ENCODE data around the gene NAT9.

Gene NAT9

GRCh38 chr17:74776990-74777389 lies 845 bp upstream of the NAT9 start:
- DNase-seq = no peak
- Mint-ChIP-seq H3K27ac (peak overlapping the region; percentile 69 to 97), H3K4me3 (peak overlapping the region; percentile 95 to 100), H3K27me3 (no peaks in the 10 kb centered on the region), H3K4me1 (peaks cover 87% of the 10 kb centered on the region), H3K9me3 (no peaks in the 10 kb centered on the region)
- ATAC-seq = no peak

- no peak for DNase-seq
- Mint-ChIP-seq H3K4me1 (peaks cover 83% of the 10 kb centered on the region), H3K27me3 (no peaks in the 10 kb centered on the region), H3K4me3 (peak overlapping the region; percentile 95 to 100), H3K9me3 (no peaks in the 10 kb centered on the region), H3K27ac (peak overlapping the region; percentile 97 to 98)
- no peak for ATAC-seq
These were observed 619 bp downstream of the NAT9 start for GRCh38 chr17:74775409-74776043.

- peak overlapping the region; percentile 63 to 78 for H3K27ac Mint-ChIP-seq
- H3K9me3 Mint-ChIP-seq = no peaks in the 10 kb centered on the region
- ATAC-seq (no peak), DNase-seq (no peak)
- no peaks in the 10 kb centered on the region for H3K27me3 Mint-ChIP-seq
- H3K4me1 Mint-ChIP-seq = peaks cover 83% of the 10 kb centered on the region
- H3K4me3 Mint-ChIP-seq = peak overlapping the region in 1 of 2 donors; percentile 59
These were observed 2.3 kb downstream of the NAT9 start for GRCh38 chr17:74773871-74774286.

GRCh38 chr17:74773414-74773813 lies 2.7 kb downstream of the NAT9 start:
- no peaks in the 10 kb centered on the region for H3K9me3 Mint-ChIP-seq
- no peak for DNase-seq
- H3K27me3 Mint-ChIP-seq = no peaks in the 10 kb centered on the region
- H3K4me1 Mint-ChIP-seq = peaks cover 86% of the 10 kb centered on the region
- no peak for ATAC-seq
- peak overlapping the region; percentile 63 to 78 for H3K27ac Mint-ChIP-seq
- H3K4me3 Mint-ChIP-seq = no peak overlapping the region

GRCh38 chr17:74772053-74772452 lies 4.1 kb downstream of the NAT9 start:
- Mint-ChIP-seq H3K4me3 (no peak overlapping the region), H3K27me3 (no peaks in the 10 kb centered on the region), H3K9me3 (no peaks in the 10 kb centered on the region), H3K4me1 (peaks cover 76% of the 10 kb centered on the region), H3K27ac (peak overlapping the region in 1 of 2 donors; percentile 55)
- DNase-seq (no peak), ATAC-seq (no peak)

- no peak for ATAC-seq
- Mint-ChIP-seq H3K4me1 (peaks cover 70% of the 10 kb centered on the region), H3K27ac (peak overlapping the region in 1 of 2 donors; percentile 20)
These were observed 4.7 kb downstream of the NAT9 start for GRCh38 chr17:74771319-74771914.

GRCh38 chr17:74770498-74771318 lies 5.4 kb downstream of the NAT9 start:
- no peak overlapping the region for H3K4me3 Mint-ChIP-seq
- peak overlapping the region; percentile 74 to 81 for H3K27ac Mint-ChIP-seq
- DNase-seq (peak; percentile 70 to 75), ATAC-seq (peak; percentile 91)
- no peaks in the 10 kb centered on the region for H3K9me3 Mint-ChIP-seq
- no peaks in the 10 kb centered on the region for H3K27me3 Mint-ChIP-seq
- peaks cover 64% of the 10 kb centered on the region for H3K4me1 Mint-ChIP-seq

More at GRCh38 chr17:74771319-74771914, 4.7 kb downstream of the NAT9 start:
- Mint-ChIP-seq H3K9me3 (no peaks in the 10 kb centered on the region), H3K27me3 (no peaks in the 10 kb centered on the region), H3K4me3 (no peak overlapping the region)
- DNase-seq = no peak

GRCh38 chr17:74769856-74770497 lies 6.2 kb downstream of the NAT9 start:
- Mint-ChIP-seq H3K9me3 (no peaks in the 10 kb centered on the region), H3K27me3 (no peaks in the 10 kb centered on the region), H3K4me3 (no peak overlapping the region), H3K27ac (peak overlapping the region in 1 of 2 donors; percentile 76), H3K4me1 (peaks cover 57% of the 10 kb centered on the region)
- ATAC-seq (peak; percentile 12), DNase-seq (no peak)

GRCh38 chr17:74769266-74769855 lies 6.8 kb downstream of the NAT9 start:
- Mint-ChIP-seq H3K27ac (peak overlapping the region in 1 of 2 donors; percentile 89), H3K4me1 (peaks cover 57% of the 10 kb centered on the region), H3K27me3 (no peaks in the 10 kb centered on the region), H3K9me3 (no peaks in the 10 kb centered on the region), H3K4me3 (no peak overlapping the region)
- no peak for DNase-seq
- ATAC-seq = no peak

- no peaks in the 10 kb centered on the region for H3K27me3 Mint-ChIP-seq
- no peak for ATAC-seq
- peaks cover 52% of the 10 kb centered on the region for H3K4me1 Mint-ChIP-seq
- H3K4me3 Mint-ChIP-seq = no peak overlapping the region
- no peaks in the 10 kb centered on the region for H3K9me3 Mint-ChIP-seq
- no peak for DNase-seq
- H3K27ac Mint-ChIP-seq = peak overlapping the region; percentile 16 to 39
These were observed 7.4 kb downstream of the NAT9 start for GRCh38 chr17:74768763-74769114.

GRCh38 chr17:74768069-74768762 lies 7.9 kb downstream of the NAT9 start:
- Mint-ChIP-seq H3K9me3 (no peaks in the 10 kb centered on the region), H3K4me3 (no peak overlapping the region), H3K4me1 (peaks cover 46% of the 10 kb centered on the region), H3K27me3 (no peaks in the 10 kb centered on the region), H3K27ac (peak overlapping the region; percentile 16 to 75)
- ATAC-seq (no peak), DNase-seq (no peak)

GRCh38 chr17:74767111-74767516 lies 9.0 kb downstream of the NAT9 start:
- Mint-ChIP-seq H3K27me3 (no peaks in the 10 kb centered on the region), H3K27ac (no peak overlapping the region), H3K9me3 (no peaks in the 10 kb centered on the region), H3K4me1 (peaks cover 35% of the 10 kb centered on the region), H3K4me3 (no peak overlapping the region)
- DNase-seq (no peak), ATAC-seq (no peak)

GRCh38 chr17:74766413-74766812 lies 9.7 kb downstream of the NAT9 start:
- DNase-seq (no peak), ATAC-seq (no peak)
- Mint-ChIP-seq H3K4me1 (peaks cover 31% of the 10 kb centered on the region), H3K27me3 (no peaks in the 10 kb centered on the region), H3K27ac (no peak overlapping the region), H3K9me3 (no peaks in the 10 kb centered on the region), H3K4me3 (no peak overlapping the region)

- ATAC-seq = no peak
- H3K4me3 Mint-ChIP-seq = no peak overlapping the region
- DNase-seq = no peak
- no peaks in the 10 kb centered on the region for H3K27me3 Mint-ChIP-seq
- H3K9me3 Mint-ChIP-seq = no peaks in the 10 kb centered on the region
- H3K27ac Mint-ChIP-seq = peak overlapping the region in 1 of 2 donors; percentile 69
- peaks cover 28% of the 10 kb centered on the region for H3K4me1 Mint-ChIP-seq
These were observed 11.3 kb downstream of the NAT9 start for GRCh38 chr17:74764751-74765286.
